ENCODE measurements around the gene GPHN.

DNA sequence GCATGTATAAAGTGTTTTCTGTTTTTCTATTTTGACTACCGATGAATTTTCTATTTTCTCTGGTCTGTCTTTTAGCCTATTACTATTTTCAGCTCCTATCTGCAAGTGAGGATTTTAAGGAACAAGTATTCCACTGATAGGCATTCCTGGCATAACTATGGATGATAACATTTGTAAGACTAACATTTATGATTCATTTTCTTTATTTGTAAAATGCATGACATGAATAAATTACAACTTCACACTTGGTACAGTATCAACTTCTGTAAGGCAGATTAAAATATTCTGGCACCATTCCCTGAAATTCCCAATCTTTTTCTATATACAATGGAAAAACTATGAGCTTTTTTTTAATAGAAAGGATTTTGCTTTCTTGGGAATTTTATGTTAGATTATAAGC, 560.3 kb downstream of the GPHN start:
- TF ChIP-seq, protein P1, sequence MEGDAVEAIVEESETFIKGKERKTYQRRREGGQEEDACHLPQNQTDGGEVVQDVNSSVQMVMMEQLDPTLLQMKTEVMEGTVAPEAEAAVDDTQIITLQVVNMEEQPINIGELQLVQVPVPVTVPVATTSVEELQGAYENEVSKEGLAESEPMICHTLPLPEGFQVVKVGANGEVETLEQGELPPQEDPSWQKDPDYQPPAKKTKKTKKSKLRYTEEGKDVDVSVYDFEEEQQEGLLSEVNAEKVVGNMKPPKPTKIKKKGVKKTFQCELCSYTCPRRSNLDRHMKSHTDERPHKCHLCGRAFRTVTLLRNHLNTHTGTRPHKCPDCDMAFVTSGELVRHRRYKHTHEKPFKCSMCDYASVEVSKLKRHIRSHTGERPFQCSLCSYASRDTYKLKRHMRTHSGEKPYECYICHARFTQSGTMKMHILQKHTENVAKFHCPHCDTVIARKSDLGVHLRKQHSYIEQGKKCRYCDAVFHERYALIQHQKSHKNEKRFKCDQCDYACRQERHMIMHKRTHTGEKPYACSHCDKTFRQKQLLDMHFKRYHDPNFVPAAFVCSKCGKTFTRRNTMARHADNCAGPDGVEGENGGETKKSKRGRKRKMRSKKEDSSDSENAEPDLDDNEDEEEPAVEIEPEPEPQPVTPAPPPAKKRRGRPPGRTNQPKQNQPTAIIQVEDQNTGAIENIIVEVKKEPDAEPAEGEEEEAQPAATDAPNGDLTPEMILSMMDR (conservative IDR thresholded peaks at IDR 0.05; ENCODE audit: low read depth, low read length), result no peak
- no peak for TF ChIP-seq EZH2phosphoT487 (IDR thresholded peaks at IDR 0.05; ENCODE audit: borderline replicate concordance, low read length)

All from PC-3 (cell line).